HG03558 (cell line): ENCODE data around the gene MED15.
"Not testable (repeated sequence)": the region's sequence is repeated elsewhere in the genome, so short reads cannot be mapped to it uniquely, and the experiment has no call there.

Experiments
- ATAC-seq: cut with Tn5 transposase; IDR thresholded peaks from one replicate; pipeline ENCODE4 v1.9.1; 2021; ENCODE audit warnings: moderate number of reproducible peaks; ENCODE audit not compliant: unreplicated experiment; ENCODE audit errors: extremely low read depth

Gene MED15

GRCh38 chr22:20479612-20480196 is 27.7 kb upstream of the MED15 start:
- ATAC-seq = no peak

DNA sequence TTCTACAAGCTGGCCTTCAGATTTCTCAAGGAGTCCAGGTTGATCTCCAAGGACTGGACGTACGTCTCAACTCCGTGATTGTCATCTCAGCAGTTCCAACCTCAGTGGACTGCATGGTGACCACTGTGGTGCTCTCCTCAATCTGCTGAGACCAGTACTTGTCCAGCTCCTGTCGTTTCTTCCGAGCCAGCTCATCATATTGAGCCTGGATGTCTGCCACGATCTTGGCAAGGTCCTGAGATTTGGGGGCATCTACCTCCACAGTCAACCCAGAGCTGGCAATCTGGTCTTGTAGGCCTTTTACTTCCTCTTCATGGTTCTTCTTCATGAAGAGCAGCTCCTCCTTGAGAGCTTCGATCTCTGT is 24.3 kb upstream of the MED15 start:
- ATAC-seq = not testable (repeated sequence)

GRCh38 chr22:20483771-20484170 is 23.6 kb upstream of the MED15 start:
- ATAC-seq = no peak

DNA sequence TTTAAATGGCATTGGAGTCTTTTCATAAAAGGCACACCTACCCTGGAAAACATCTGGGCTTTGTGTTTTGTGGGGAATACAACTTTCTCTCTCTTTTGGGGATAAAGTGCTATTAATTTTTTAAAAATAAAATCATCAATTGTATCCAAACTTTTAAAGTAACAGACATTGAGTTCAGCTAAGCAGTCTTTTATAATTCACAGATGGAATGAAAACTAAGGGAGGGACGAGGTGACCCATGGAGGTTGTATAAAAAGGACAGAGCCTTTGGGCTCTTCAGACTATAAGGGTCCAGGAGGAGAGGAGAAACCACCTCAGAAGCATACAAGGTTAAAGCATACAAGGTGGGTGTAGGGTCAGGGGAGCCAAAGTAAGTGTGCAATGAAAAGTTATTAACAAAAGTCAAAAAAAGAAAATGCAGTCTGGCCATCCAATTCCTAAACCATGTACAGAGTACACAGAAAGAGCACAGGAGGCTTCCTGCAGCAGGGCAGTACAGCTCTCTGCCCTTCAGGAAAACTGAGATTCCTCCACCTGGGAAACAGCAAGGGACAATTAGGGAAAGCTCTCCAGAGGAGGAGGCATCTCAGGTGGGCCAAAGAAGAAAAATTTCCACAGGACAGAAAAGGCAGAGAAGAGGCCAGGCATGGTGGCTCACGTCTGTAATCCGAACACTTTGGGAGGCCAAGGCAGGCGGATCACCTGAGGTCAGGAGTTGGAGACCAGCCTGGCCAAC is 22.3 kb upstream of the MED15 start:
- no peak for ATAC-seq

- ATAC-seq = no peak
Measured at GRCh38 chr22:20486229-20486628, 21.2 kb upstream of the MED15 start.

- no peak for ATAC-seq
Measured at GRCh38 chr22:20487715-20488114, 19.7 kb upstream of the MED15 start.

GRCh38 chr22:20488946-20489345 is 18.5 kb upstream of the MED15 start:
- ATAC-seq = no peak

DNA sequence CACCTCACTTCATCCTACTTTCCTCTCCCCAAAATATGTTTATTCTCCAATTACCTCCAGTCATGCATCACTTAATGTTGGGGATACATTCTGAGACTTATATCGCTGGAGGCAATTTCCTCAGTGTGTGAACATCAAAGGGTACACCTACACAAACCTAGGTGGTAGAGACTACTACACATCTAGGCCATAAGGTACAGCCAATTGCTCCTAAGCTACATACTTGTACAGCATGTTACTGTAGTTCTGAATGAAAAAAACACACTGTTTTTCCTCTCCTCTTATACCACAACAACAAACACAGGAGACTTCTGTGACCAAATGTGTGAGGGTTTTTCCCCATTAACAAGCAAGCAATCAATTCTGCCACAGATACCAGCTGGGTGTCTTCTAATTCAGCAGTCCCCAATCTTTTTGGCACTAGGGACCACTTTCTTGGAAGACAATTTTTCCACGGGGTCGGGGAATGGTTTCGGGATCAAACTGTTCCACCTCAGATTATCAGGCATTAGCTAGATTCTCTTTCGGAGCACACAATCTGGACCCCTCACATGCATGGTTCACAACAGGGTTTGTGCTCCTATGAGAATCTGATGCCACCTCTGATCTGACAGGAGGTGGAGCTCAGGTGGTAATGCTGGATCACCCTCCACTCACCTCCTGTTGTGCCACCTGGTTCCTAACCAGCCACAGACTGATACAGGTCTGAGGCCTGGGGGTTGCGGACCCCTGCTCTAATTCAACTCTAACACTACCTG is 17.0 kb upstream of the MED15 start:
- ATAC-seq = no peak

GRCh38 chr22:20490941-20491307 is 16.5 kb upstream of the MED15 start:
- no peak for ATAC-seq

DNA sequence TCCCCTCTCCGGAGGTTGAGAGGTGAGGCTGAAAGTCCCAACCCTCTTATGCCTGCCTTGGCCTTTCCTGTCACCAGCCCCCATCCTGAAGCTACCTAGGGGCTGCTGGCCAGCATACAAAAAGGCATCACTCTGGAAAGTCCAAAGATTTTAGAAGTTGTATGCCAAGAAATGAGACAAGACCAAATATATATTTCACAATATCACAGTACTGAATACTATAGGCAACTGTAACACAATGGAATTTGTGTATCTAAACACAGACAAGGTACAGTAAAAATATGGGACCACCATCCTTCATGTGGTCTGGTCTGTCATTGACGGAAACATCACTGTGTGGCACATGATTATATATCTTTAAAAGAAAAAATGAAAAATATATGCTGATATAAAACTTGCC is 16.1 kb upstream of the MED15 start:
- no peak for ATAC-seq

- ATAC-seq = no peak
Measured at GRCh38 chr22:20494978-20495860, 12.2 kb upstream of the MED15 start, which contains the start of gene KLHL22. TSS of gene KLHL22 (minus strand) at chr22:20495795. CDS start at chr22:20489211, 6,584 bp downstream.

GRCh38 chr22:20495861-20496681 is 11.3 kb upstream of the MED15 start:
- no peak for ATAC-seq

- no peak for ATAC-seq
Measured at GRCh38 chr22:20497426-20497825, 10.0 kb upstream of the MED15 start.

DNA sequence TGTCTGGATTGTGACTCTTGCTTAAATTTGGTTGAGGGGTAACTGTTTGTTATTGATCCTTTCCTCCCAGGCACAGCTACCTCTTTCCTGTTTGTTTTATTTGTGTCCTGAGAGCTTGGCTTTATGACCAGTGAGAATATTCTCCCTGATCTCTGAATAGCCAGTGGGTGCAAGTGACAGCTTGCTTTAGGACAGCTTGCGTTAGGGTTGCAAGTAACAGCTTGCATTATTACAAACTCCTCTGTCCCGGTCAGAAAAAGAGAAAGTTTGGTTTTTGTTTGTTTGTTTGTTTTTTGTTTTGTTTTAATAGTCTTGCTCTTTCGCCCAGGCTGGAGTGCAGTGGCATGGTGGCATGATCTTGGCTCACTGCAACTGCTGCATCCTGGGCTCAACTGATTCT is 8.5 kb upstream of the MED15 start:
- ATAC-seq = no peak

DNA sequence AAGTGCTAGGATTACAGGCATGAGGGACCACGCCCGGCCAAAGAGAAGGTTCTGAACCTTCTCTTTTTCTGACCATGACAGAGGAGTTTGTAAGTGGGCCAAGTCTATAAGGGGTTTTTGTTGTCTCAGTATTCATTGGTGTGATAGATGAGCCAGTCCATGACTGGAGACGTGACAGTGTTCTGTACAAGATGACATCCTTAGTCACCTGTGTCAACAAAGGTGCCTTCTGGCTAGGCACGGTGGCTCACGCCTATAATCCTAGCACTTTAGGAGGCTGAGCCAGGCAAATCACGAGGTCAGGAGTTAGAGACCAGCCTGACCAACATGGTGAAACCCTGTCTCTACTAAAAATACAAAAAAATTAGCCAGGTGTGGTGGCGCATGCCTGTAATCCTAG is 7.6 kb upstream of the MED15 start:
- no peak for ATAC-seq

- ATAC-seq = no peak
Measured at GRCh38 chr22:20503816-20504215, 3.6 kb upstream of the MED15 start.

- not testable (repeated sequence) for ATAC-seq
Measured at GRCh38 chr22:20504293-20504922, 3.0 kb upstream of the MED15 start.

- ATAC-seq = no peak
Measured at GRCh38 chr22:20506543-20507252, 712 bp upstream of the MED15 start.
